Articular chondrocyte of knee joint (primary cell): Measurements from ENCODE around the gene SLC26A5. TPM values are rescaled to one million over a fixed set of nuclear protein-coding genes. Genes with fewer than 3 reads are reported as not detected.

Experiments
- small RNA-seq: library from RNA; depleted of rRNA; stranded (forward); fragments of <200 nt; gene quantifications from one replicate; pipeline ENCODE3, GENCODE V24; 2012
- total RNA-seq: library from RNA; depleted of rRNA; stranded (reverse); fragments of >200 nt; gene quantifications from 2 replicates; pipeline ENCODE4 v1.2.3, GENCODE V29; 2012

Gene SLC26A5, protein sequence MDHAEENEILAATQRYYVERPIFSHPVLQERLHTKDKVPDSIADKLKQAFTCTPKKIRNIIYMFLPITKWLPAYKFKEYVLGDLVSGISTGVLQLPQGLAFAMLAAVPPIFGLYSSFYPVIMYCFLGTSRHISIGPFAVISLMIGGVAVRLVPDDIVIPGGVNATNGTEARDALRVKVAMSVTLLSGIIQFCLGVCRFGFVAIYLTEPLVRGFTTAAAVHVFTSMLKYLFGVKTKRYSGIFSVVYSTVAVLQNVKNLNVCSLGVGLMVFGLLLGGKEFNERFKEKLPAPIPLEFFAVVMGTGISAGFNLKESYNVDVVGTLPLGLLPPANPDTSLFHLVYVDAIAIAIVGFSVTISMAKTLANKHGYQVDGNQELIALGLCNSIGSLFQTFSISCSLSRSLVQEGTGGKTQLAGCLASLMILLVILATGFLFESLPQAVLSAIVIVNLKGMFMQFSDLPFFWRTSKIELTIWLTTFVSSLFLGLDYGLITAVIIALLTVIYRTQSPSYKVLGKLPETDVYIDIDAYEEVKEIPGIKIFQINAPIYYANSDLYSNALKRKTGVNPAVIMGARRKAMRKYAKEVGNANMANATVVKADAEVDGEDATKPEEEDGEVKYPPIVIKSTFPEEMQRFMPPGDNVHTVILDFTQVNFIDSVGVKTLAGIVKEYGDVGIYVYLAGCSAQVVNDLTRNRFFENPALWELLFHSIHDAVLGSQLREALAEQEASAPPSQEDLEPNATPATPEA
- total RNA-seq: not detected in 2 replicates

DNA sequence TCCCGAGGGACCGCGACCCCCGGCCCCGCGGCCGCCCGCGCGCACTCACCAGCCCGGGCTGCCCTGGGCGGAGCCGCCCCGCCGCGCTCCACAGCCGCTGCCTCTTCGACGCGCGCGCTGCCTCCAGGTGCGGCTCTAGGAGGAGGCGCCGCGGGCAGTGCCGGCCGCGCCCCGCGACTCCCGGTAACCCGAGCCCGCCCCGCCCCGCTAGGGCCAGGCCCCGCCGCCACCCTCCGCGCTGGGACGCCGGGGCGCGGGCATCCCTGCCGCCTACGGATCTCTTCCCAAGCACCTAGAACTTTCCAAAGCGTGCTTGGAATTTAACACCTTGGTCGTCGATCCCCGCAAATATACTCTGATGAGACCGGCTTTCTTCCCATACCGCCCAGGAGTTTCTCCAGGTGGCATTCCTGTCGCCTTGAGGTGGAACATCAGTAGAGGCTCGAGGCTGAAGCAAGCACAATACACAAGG lies at the start of gene SLC26A5:
TSS of gene SLC26A5 (minus strand) at position 159 of the 472 bp plus-strand sequence. CDS start 24,693 bp downstream, outside the sequence.

GRCh38 chr7:103347507-103348267 lies 98.3 kb downstream of the SLC26A5 start, which contains the start of gene PSMC2:
PSMC2 (plus strand) TSS chr7:103347643; CDS start chr7:103347712, 69 bp downstream.

DNA sequence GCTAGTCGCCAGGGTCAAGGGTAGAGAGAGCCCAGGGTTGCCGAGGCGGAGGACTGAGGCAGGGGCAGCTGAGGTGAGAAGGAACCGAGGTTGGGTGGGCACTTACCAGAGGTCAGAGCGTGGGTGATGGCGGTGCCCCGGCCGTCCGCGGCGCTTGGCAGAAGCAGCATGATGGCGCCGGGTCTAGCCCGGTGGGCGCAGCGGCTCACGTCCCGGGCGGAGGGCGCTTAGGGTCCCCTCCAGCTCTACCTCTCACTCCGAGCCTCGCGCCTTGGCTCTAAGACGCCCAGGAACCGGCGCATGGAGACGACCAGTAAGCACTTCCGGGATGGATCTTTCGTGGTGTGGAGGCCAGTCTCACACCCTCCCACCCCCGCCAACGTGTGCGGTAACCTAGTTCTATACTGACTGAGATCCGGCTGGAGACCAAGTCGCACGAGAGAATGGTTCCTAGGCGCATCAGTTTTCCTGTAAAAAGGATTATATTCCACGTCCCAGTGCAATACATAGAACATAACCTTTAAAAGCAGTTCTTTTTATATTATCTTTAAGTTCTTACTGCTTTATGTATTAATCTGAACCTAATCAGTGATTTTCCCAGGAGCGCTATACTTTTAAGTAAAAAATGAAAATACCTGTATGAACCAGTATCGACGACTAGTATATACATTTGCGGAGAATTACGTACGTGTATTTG lies 101.4 kb downstream of the SLC26A5 start, which contains the start of gene DNAJC2:
TSS of gene DNAJC2 (minus strand) at position 315 of the 697 bp plus-strand sequence. CDS start at position 170, 145 bp downstream.

Small RNAs within 50 kb of the gene (small RNA-seq; reads per million reads assigned to genes)
- gene RF00019 (not detected), gene RPS29P16 (0.11 reads per million)

Other genes starting within 250 kb of the SLC26A5 start
- 104 and 107 TPM in 2 replicates for gene PMPCB, start 148.8 kb downstream of the SLC26A5 start, total RNA-seq
- gene DNAJC2, start 101.4 kb downstream of the SLC26A5 start, total RNA-seq: 20.4 and 26.3 TPM in 2 replicates
- 197 and 205 TPM in 2 replicates for gene PSMC2, start 98.6 kb downstream of the SLC26A5 start, total RNA-seq